ENCODE results near the gene MAPK9. TPM values are rescaled to one million over a fixed set of nuclear protein-coding genes. Genes with fewer than 3 reads are reported as not detected.

Gene MAPK9
- total RNA-seq, 2 experiments from 2014 or later = 19.9 to 42.1 TPM

DNA sequence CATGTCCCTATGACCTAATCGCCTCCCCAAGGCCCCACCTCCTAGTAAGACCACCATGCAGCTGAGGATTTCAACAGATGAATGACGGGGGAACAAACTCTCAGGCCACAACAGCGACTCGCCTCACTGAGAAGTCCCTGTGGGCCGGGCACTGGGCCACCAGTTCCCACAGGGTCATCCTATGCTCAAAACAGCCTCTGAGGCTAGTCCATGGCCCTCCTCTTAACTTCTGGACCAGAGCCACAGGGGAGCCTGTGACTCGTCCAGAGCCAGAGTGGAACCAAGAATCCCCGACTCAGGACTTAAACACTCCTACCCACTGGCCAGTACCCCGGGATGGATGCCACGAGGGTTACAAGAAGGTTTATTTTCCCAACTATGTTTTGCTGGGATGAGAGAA is 49.0 kb upstream of the MAPK9 start:
- H3K27ac ChIP-seq (ENCODE audit: low read depth, low read length, poor library complexity, severe bottlenecking) = no peak overlapping the region
- CTCF ChIA-PET (ENCODE audit: unreplicated experiment) = no interaction called here
- no peak overlapping the region for H3K4me2 ChIP-seq (ENCODE audit: low read length)
- no peak for DNase-seq (ENCODE audit: low spot score)
- no peaks in the 10 kb centered on the region for H3K9me2 ChIP-seq (ENCODE audit: insufficient read depth, low read length)
- H3K36me3 ChIP-seq (ENCODE audit: insufficient read depth, low read length) = no peaks in the 10 kb centered on the region
- POLR2A ChIA-PET = no interaction called here
- no peaks in the 10 kb centered on the region for H3K4me1 ChIP-seq (ENCODE audit: insufficient read depth, low read length, poor library complexity, severe bottlenecking)
- TF ChIP-seq, protein P1, sequence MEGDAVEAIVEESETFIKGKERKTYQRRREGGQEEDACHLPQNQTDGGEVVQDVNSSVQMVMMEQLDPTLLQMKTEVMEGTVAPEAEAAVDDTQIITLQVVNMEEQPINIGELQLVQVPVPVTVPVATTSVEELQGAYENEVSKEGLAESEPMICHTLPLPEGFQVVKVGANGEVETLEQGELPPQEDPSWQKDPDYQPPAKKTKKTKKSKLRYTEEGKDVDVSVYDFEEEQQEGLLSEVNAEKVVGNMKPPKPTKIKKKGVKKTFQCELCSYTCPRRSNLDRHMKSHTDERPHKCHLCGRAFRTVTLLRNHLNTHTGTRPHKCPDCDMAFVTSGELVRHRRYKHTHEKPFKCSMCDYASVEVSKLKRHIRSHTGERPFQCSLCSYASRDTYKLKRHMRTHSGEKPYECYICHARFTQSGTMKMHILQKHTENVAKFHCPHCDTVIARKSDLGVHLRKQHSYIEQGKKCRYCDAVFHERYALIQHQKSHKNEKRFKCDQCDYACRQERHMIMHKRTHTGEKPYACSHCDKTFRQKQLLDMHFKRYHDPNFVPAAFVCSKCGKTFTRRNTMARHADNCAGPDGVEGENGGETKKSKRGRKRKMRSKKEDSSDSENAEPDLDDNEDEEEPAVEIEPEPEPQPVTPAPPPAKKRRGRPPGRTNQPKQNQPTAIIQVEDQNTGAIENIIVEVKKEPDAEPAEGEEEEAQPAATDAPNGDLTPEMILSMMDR (conservative IDR thresholded peaks at IDR 0.05; ENCODE audit: low read length) = no peak
- no peak for TF ChIP-seq EZH2phosphoT487 (IDR thresholded peaks at IDR 0.05; ENCODE audit: borderline replicate concordance, low read depth, low read length)
- no TSS peak for BruUV-seq (replicated peaks)
- no peaks in the 10 kb centered on the region for H3K79me2 ChIP-seq (ENCODE audit: insufficient read depth, low read depth, low read length)
- H2AFZ ChIP-seq (ENCODE audit: low read length) = no peak overlapping the region
- H4K20me1 ChIP-seq (ENCODE audit: insufficient read depth, low read length) = no peaks in the 10 kb centered on the region
- intact Hi-C loops (cut with micrococcal nuclease; ENCODE audit: unreplicated experiment) = no loop called here
- no peak overlapping the region for H3K4me3 ChIP-seq (ENCODE audit: low read depth, low read length, poor library complexity, severe bottlenecking)
- no peaks in the 10 kb centered on the region for H3K9me3 ChIP-seq (ENCODE audit: low read length)

DNA sequence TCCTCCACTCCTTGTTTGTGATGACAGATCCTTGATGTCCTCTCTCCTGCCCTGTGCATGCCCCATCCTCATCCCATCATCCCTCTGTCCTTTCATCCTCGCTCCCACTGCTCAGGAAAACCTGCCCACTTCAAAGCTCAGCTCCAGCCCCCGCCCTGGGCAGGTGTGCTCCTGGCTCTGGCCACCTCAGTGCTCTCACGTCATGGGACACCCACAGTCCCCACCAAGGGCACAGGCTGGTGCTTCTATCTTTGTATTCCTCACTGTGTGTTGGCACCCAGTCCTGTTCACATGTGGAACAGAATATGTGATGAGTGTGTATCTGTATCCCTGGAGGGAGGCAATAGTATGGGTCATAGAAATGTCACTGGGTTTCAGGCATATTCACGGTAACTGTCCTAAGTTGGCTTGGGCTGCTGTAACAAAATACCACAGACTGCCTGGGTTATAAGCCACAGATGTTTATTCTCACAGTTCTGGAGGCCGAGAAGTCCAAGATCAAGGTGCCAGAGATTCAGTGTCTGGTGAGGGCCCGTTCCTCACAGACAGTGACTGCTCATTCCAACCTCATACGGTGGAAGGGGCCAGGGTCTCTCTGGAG is 47.8 kb upstream of the MAPK9 start:
- no peaks in the 10 kb centered on the region for H3K9me3 ChIP-seq (ENCODE audit: low read length)
- TF ChIP-seq, protein P1 (conservative IDR thresholded peaks at IDR 0.05; ENCODE audit: low read length) = no peak
- TF ChIP-seq EZH2phosphoT487 (IDR thresholded peaks at IDR 0.05; ENCODE audit: borderline replicate concordance, low read depth, low read length) = no peak
- ChIA-PET POLR2A (no interaction called here), CTCF (ENCODE audit: unreplicated experiment) (no interaction called here)
- no TSS peak for BruUV-seq (replicated peaks)
- H3K79me2 ChIP-seq (ENCODE audit: insufficient read depth, low read depth, low read length) = no peaks in the 10 kb centered on the region
- intact Hi-C loops (cut with micrococcal nuclease; ENCODE audit: unreplicated experiment) = no loop called here
- H3K4me1 ChIP-seq (ENCODE audit: insufficient read depth, low read length, poor library complexity, severe bottlenecking) = no peaks in the 10 kb centered on the region
- H3K9me2 ChIP-seq (ENCODE audit: insufficient read depth, low read length) = no peaks in the 10 kb centered on the region
- DNase-seq (ENCODE audit: low spot score) = no peak
- no peak overlapping the region for H2AFZ ChIP-seq (ENCODE audit: low read length)
- H3K27ac ChIP-seq (ENCODE audit: low read depth, low read length, poor library complexity, severe bottlenecking) = no peak overlapping the region
- H3K36me3 ChIP-seq (ENCODE audit: insufficient read depth, low read length) = no peaks in the 10 kb centered on the region
- no peak overlapping the region for H3K4me3 ChIP-seq (ENCODE audit: low read depth, low read length, poor library complexity, severe bottlenecking)
- H4K20me1 ChIP-seq (ENCODE audit: insufficient read depth, low read length) = no peaks in the 10 kb centered on the region
- no peak overlapping the region for H3K4me2 ChIP-seq (ENCODE audit: low read length)

DNA sequence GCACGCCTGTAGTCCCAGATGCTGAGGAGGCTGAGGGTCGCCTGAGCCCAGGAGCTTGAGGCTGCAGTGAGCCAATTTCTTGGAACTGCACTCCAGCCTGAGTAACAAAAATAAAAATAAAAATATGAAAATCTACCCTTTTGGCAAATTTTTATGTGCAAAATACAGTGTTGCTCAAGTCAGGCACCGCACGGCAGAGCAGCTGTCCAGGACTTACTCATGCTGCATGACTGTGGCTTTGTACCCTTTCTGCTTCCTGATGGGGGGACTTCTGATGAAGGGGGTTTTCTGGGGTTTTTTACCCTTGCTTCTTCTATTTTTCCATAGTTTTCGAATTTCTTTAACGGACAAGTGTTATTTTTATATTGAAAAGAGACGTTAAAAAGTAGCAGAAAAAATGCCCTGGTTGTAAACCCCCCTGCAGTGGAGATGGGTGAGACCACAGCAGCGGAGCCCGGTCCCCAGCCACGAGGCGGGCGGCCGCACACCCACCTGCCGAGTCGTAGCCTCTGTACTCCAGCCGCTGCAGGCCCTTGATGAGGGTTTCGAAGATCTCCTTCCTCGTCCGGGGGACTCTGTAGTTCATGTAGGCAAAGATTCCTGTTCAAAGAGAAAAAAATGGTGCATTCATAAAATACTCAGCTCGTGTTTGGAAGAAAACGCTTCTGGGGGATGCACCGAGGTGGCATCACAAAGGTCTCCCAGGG is 46.3 kb upstream of the MAPK9 start:
- H3K4me2 ChIP-seq (ENCODE audit: low read length) = no peak overlapping the region
- H3K9me3 ChIP-seq (ENCODE audit: low read length) = no peaks in the 10 kb centered on the region
- no peak overlapping the region for H3K27ac ChIP-seq (ENCODE audit: low read depth, low read length, poor library complexity, severe bottlenecking)
- H3K4me1 ChIP-seq (ENCODE audit: insufficient read depth, low read length, poor library complexity, severe bottlenecking) = no peaks in the 10 kb centered on the region
- BruUV-seq (replicated peaks) = no TSS peak
- no peaks in the 10 kb centered on the region for H3K9me2 ChIP-seq (ENCODE audit: insufficient read depth, low read length)
- H4K20me1 ChIP-seq (ENCODE audit: insufficient read depth, low read length) = no peaks in the 10 kb centered on the region
- no peak overlapping the region for H2AFZ ChIP-seq (ENCODE audit: low read length)
- no peaks in the 10 kb centered on the region for H3K79me2 ChIP-seq (ENCODE audit: insufficient read depth, low read depth, low read length)
- no peaks in the 10 kb centered on the region for H3K36me3 ChIP-seq (ENCODE audit: insufficient read depth, low read length)
- no peak for DNase-seq (ENCODE audit: low spot score)
- intact Hi-C loops (cut with micrococcal nuclease; ENCODE audit: unreplicated experiment) = no loop called here
- TF ChIP-seq, protein P1 (conservative IDR thresholded peaks at IDR 0.05; ENCODE audit: low read length) = no peak
- no peak for TF ChIP-seq EZH2phosphoT487 (IDR thresholded peaks at IDR 0.05; ENCODE audit: borderline replicate concordance, low read depth, low read length)
- no peak overlapping the region for H3K4me3 ChIP-seq (ENCODE audit: low read depth, low read length, poor library complexity, severe bottlenecking)
- POLR2A ChIA-PET = no interaction called here
- CTCF ChIA-PET (ENCODE audit: unreplicated experiment) = interaction anchor here (1.0 kb wide), 1 partner anchor 9 kb away, joined by 3 read pairs; no protein-coding TSS in a partner anchor

Measured in OCI-LY7 (cell line).